ENCODE measurements around the gene ZNF664. TPM values are rescaled to one million over a fixed set of nuclear protein-coding genes. Genes with fewer than 3 reads are reported as not detected.

The ZNF664 gene
- total RNA-seq, 4 donors from 2014 or later: 58.5 to 76.4 (median 70.3) TPM

GRCh38 chr12:124026755-124027745 is 54.0 kb downstream of the ZNF664 start:
- Histone ChIP-seq H3K9me3 (no peaks in the 10 kb centered on the region), H3K36me3 (no peaks in the 10 kb centered on the region), H3K4me1 (peaks cover 5 to 21% (median 7%) of the 10 kb centered on the region in 4 donors), H3K4me3 (no peak overlapping the region), H3K27ac (replicated peaks in 1 of 4) (no peak overlapping the region), H3K27me3 (no peaks in the 10 kb centered on the region)
- no peak for TF ChIP-seq CTCF (IDR thresholded peaks at IDR 0.05)
- no peak for TF ChIP-seq EP300 (IDR thresholded peaks at IDR 0.05)
- TF ChIP-seq POLR2AphosphoS5 (IDR thresholded peaks at IDR 0.05): no peak
- intact Hi-C loops (cut with DNase I): no loop called here
- no peak for DNase-seq (ENCODE audit: extremely low spot score)
- 72% methylated on average over 13 of the region's 14 CpGs for WGBS

DNA sequence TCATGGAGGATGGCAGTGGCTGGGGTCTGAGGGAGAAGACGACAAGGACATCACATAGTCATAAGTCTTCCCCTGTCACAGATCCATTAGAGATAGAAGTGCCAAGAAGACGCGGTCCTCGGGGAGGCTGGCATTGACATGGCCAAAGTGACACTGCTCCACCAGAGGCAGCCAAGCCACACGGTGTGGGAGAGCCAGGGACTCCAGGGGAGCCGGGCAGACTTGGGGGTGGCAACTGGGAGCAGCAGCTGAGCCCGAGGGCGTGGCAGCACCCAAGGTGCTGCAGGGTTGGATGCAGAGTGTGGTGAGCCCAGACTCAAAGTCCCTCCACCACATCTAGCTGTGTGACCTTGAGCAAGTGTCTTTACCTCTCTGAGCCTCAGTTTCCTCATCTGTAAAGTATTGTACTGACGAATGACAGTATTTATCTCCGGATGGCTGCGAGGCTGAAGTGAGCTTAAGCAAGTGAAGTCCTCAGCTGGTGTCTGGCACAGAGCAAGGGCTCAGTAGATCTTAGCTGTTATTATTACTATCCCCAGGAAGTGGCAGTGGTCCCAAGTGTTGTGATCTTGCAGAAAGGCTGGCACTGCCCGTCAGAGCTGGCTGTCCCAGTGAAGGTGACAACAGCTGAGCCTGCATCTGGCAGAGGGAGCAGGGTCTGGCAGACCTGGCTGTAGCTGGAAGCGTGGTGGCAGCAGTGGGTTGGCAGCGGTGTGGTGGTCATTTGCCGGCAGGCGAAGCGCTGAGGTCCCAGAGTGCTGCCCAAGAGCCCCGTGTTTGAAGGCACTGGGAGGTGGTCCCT is 54.9 kb downstream of the ZNF664 start:
- Histone ChIP-seq H3K4me3 (no peak overlapping the region), H3K36me3 (no peaks in the 10 kb centered on the region), H3K27ac (replicated peaks in 1 of 4) (no peak overlapping the region), H3K4me1 (peaks cover 5 to 21% (median 8%) of the 10 kb centered on the region in 4 donors), H3K27me3 (no peaks in the 10 kb centered on the region), H3K9me3 (no peaks in the 10 kb centered on the region)
- TF ChIP-seq EP300 (IDR thresholded peaks at IDR 0.05): no peak
- TF ChIP-seq POLR2AphosphoS5 (IDR thresholded peaks at IDR 0.05): no peak
- no peak for TF ChIP-seq POLR2A (IDR thresholded peaks at IDR 0.05; ENCODE audit: low read depth)
- TF ChIP-seq CTCF (IDR thresholded peaks at IDR 0.05): no peak
- DNase-seq (ENCODE audit: extremely low spot score): no peak
- WGBS: 89% methylated on average over 16 of the region's 18 CpGs
- intact Hi-C loops (cut with DNase I): no loop called here

DNA sequence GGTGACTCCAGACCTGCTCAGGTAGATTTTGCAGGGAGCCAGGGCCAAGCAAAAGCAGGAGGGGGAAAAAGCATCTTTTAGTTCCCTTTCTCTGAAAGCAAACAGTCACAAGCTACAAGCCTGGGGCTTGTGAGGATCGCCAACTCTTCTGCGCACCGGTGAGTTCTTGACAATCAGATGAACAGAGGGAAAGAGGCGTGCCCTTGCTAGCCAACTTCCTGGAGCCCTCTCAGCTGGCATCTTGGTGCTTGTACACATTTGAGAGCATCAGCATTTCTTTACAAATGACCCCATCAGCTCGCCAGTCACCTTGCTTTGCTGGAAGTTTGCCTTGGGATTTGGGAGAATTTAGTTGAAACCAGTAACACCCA is 55.5 kb downstream of the ZNF664 start:
- Histone ChIP-seq H3K36me3 (no peaks in the 10 kb centered on the region), H3K4me1 (peaks cover 5 to 21% (median 8%) of the 10 kb centered on the region in 4 donors), H3K27ac (replicated peaks in 1 of 4) (no peak overlapping the region), H3K4me3 (no peak overlapping the region), H3K27me3 (no peaks in the 10 kb centered on the region), H3K9me3 (no peaks in the 10 kb centered on the region)
- DNase-seq (ENCODE audit: extremely low spot score): no peak
- whole genome bisulfite sequencing: 85% methylated on average over 5 of the region's 5 CpGs
- TF ChIP-seq POLR2A (IDR thresholded peaks at IDR 0.05; ENCODE audit: low read depth): no peak
- no peak for TF ChIP-seq POLR2AphosphoS5 (IDR thresholded peaks at IDR 0.05)
- TF ChIP-seq EP300 (IDR thresholded peaks at IDR 0.05): no peak
- no peak for TF ChIP-seq CTCF (IDR thresholded peaks at IDR 0.05)
- intact Hi-C loops (cut with DNase I): no loop called here

DNA sequence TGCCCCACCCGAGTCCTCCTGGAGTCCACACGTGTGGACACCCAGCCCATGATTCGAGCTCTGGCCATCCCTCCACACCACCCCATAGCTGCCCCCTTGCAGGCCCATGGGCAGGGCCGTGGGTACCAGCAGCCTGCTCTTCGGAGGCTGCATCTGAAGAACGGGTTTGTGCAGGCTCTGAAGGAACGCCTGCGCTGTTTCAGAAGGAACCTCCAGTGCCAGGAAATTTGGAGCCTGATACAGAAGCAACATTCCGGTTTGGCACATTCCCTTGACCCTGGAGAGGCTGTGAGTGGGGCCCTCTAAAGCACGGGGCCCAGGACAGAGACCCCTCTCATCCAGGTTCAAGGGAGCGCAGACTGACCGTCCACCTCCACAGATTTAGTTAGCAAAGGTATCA is 57.0 kb downstream of the ZNF664 start:
- Histone ChIP-seq H3K27me3 (no peaks in the 10 kb centered on the region), H3K4me1 (peaks cover 5 to 21% (median 8%) of the 10 kb centered on the region in 4 donors), H3K36me3 (no peaks in the 10 kb centered on the region), H3K27ac (replicated peaks in 1 of 4) (peak overlapping the region in 1 of 4 donors; percentile 6), H3K9me3 (no peaks in the 10 kb centered on the region), H3K4me3 (no peak overlapping the region)
- intact Hi-C loops (cut with DNase I): loop anchor here (5.0 kb wide), 1 partner anchor 128 kb away; no protein-coding TSS in a partner anchor
- 92% methylated on average over 3 of the region's 12 CpGs for WGBS
- TF ChIP-seq POLR2AphosphoS5 (IDR thresholded peaks at IDR 0.05) (no peak), POLR2A (IDR thresholded peaks at IDR 0.05; ENCODE audit: low read depth) (no peak), EP300 (IDR thresholded peaks at IDR 0.05) (no peak), CTCF (IDR thresholded peaks at IDR 0.05) (no peak)
- DNase-seq (ENCODE audit: extremely low spot score): no peak
